SIG-M5 treated with dmso at 0.1 percent for 504 hours (cell line): Measurements from ENCODE around the gene ANKRD29.

ENCODE experiments used
- DNase-seq: peaks from one replicate; lab custom pipeline; 2025; ENCODE audit not compliant: unreplicated experiment; lab: John Stamatoyannopoulos, UW

Gene ANKRD29

DNA sequence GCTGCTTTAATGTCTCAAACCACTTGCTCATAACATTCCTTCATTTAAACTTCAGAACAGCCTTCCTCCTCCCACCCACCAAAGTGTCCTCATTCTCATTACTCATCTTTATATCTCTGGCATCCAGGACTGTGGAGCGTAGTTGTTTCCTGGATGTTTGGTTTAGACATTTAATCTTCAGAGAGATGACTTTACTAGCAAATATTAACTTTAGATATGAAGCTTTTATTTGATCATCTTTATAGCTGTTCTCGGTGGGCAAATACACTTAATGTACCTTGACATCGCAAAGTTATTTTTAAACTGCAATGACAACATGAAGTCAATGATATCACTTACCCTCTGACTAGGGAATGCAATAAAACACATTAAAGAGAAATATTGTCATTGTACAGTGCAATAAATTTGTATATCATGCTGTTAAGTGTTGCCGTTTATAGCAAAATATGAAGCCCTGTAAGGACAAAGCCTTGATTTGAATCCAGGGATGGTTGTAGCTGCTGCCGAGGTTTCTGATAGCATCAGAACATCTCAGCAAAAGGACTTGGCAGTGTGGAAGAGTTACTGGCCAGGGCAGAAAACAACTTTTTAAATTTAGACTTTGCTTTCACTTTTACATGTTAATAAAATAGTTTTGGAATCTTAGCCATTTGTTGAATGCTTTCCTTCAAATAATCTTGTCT lies 21.9 kb upstream of the ANKRD29 start:
- DNase-seq, result no peak

DNA sequence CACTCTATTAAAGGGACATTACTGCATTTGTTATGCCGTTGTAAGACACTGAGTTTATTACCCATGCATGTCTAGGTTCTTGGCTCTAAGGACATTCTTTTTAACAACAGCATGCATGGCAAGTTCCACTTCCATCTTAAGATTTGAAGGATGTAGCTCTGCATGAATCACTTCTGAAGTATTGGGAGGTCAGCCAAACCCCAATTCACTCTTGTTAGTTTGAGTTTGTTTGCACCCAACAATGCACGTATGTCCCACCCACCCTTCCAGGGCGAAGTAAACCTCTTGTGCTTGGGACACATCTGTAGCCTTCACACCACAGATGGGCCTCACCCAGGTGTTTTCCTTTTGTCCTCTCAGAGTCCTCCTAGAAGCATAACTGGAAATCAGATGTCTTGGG lies 21.0 kb upstream of the ANKRD29 start:
- no peak for DNase-seq

DNA sequence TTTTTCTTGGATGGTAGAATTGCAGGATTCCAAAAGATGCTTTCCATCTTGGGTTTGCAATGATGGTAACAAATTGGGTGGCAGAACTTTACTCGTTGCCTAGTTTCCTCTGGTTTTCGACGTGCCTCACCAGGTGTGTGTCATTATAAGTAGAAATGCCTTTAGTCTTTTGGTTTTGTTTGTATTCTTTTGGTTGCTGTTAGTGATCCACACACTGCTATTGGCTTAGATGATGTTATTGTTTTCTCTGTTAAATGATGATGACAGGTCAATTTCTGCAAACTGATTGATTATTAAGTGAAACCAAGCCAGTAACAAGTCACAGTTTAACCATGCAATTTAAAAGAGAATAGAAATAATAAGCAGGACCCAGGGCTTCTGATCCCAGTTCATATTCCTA lies 20.4 kb upstream of the ANKRD29 start:
- no peak for DNase-seq

DNA sequence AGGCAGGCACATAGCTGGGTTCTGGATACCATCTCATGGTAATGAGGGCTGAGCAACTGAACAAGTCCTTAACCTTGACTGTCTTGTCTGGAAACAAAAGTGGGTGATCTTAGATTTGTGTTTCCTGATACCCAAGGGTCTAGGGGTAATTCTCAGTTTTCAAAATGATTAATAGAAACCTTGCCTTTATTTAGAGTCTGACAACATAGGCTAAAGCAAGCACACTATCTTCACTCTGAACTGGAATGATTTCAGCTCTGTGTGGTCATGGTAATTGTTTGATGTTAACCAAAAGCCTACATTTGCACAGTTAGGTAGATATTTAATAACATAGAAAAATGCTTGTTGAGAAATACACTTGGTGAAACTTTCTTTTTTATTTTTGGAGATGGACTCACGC lies 19.8 kb upstream of the ANKRD29 start:
- DNase-seq, result no peak

DNA sequence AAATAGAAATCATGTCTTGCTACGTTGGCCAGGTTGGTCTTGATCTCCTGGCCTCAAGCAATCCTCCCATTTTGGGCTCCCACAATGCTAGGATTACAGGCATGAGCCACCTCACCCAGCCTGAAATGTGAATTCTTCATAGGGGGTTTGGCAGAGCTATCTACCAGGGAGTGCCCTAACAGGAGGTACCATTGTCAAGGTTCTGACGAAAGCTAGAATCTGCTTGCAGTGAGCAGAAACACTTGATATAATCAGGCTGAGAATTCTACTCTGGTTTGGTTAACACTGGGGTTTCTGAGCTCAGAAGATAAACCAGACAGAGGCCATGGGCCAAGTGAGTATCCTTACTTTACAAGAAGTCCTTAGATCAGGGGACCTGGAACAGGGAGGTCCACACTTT lies 19.3 kb upstream of the ANKRD29 start:
- no peak for DNase-seq

DNA sequence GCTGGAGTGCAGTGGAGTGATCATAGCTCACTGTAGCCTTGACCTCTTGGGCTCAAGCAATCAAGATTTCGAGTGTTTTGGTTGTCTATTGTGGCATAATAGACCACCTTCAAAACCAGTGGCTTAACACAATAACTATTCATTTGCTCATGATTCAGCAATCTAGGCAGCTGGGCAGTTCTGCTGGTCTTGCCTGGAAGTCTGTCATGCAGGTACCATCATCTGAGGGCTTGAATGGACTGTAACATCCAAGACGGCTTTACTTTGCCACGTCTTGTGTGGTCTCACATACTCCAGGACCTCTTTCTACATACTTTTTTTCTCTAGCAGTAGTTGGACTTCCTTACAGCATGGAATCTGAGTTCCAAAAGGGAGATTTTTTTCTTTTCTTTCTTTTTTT lies 13.2 kb upstream of the ANKRD29 start:
- DNase-seq, result no peak

DNA sequence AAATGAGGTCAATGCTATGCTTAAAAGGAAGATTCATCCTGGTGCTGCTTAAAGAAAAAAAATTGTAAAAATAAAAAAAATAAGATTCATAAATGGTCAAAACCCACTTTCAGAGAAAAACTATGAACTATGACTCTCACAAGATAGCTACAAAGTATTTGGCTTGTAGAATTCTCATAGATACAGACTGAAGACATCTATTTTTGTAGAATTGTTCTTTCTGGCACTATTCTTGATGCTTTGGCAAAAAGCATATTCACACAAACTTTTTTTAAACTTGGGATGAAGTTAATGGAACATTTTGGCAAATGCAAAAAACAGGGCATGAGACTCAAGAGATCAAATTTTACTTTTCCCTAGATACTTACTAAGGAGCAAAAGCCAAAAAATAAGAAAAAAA lies 12.5 kb upstream of the ANKRD29 start:
- DNase-seq, result no peak

DNA sequence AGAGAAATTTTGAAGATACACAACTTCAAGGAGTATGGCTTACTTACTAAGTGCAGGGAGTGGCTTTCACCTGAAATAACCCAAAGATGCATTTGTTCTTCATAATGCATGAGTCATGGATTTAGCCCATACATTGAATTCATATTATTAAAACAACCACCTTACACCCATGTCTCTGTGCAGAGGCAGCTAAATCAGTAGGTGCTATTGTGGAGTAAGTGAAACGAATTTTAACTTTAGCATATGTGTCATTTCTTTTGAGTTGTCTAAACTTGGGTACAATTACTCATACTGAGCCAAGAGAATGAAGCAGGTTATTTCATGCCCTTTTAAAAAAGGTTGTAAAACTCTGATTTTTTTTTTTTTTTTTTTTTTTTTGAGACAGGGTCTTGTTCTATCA lies 11.0 kb upstream of the ANKRD29 start:
- DNase-seq, result no peak

DNA sequence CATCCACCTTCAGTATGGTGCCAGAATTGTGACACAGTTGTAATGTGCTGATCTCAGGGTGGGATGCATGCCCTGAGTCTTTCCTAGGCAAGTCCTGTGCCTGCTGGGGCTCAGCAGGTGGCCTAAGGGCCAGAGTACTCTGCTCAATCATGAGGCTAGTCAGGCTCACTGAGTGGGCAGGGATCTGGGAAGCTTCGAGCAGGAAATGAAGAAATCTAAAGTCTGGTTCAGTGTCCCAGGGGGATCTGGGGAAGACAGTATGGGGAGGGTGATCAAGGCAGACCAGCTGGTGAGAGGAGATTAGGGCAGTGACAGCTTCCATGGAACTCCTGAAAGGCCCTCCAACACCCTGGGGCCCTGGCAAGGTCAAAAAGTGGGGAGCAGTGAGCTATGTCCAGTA lies 8.9 kb upstream of the ANKRD29 start:
- no peak for DNase-seq

DNA sequence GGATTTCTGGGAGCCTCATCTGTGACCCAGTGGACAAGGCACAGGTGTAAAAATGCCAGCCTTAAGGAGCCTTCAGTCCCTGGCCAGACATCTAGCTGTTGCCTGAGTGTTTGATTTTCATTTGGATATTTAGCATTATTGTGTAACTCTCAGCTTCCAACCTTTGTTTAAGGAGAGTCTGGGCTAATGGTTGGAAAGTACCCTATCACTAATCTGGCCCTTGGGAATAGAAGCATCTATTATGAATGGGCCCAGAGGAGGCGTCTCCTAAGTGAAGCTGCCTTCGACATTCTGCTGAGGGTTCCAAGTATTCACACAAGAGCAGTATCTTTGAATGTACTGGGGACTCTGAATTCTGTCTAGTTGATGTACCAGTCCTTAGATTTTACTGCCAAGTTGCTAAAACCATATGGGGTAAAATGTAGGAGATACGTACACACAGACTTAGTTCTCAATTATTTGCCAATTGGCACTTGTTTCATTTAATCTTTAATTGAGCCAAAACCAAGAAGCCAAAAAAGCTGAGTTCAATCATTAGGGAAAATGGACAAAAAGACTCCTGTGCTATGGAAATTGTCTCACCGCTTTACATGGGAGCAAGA lies 7.2 kb upstream of the ANKRD29 start:
- DNase-seq, result no peak

DNA sequence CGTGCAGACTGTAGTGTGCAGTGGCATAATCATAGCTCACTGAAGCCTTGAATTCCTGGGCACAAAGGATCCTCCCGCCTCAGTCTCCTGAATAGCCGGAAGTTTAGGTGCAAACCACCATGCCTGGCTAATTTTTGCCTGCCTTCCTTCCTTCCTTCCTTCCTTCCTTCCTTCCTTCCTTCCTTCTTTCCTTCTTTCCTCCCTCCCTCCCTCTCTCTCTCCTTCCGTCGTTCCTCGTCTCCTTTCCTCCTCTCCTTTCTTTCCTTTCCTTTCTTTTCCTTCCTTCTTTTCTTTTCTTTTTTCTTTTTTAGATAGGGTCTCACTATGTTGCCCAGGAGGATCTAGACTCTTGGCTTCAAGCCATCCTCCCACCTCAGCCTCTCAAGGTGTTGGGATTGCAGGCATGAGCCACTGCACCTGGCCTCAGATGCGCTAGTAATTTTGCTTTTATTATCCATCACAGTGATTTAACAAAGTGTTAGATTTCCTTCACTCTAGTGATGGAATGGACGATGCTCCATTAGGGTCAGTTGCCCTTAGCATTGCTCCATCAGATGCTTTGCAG lies 6.6 kb upstream of the ANKRD29 start:
- DNase-seq, result no peak

DNA sequence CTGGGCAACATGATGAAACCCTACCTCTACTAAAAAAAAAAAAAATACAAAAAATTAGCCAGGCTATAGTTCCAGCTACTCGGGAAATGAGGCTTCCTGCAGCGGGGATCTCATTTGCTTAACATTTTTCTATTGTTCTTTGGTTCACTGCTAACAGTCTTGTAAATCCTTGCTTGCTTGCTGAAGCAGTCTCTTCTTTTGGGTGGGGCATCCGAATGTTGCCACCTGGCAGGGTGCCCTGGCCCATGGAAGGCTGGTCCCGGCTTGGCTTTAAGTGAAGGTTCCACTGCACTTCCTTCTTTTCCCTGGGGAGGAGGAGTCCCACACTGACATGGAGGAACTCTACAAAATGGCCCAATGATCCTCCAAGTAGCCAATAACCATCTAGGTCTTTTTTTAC lies 6.0 kb upstream of the ANKRD29 start:
- no peak for DNase-seq

DNA sequence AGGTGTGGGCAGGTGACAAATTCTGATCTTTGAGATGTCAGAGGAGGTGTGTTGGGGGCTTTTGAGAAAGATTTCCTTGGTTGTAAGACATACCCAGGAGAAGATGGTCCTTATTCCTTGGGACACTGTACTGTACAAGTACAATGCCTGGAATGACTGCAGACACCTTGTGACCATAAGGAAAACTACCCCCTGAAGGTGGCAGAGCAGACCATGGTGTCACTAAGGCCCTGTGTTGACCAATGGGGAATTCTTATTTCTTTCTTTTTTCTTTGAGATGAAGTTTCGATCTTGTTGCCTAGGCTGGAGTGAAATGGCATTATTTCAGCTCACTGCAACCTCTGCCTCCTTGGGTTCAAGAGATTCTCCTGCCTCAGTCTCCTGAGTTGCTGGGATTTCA lies 4.4 kb upstream of the ANKRD29 start:
- DNase-seq, result no peak

DNA sequence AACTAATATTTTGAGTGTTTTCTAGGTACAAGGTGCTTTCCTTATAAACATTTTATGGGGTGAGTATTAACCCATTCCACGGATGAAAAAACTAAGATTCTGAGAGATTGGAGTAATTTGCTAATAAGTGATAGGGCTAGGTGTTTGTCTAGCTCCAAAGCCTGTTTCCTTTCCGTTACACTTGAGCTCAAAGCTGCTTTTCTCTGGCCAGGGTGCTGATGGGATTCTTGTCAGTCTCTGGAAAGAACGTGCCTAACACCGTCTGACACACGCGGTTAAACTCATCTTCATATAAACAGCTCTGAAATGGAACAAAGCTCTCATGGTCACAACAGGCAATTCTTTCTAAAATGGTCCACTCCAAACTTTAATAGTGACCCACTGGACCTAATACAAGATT lies 2.0 kb upstream of the ANKRD29 start:
- DNase-seq, result no peak

DNA sequence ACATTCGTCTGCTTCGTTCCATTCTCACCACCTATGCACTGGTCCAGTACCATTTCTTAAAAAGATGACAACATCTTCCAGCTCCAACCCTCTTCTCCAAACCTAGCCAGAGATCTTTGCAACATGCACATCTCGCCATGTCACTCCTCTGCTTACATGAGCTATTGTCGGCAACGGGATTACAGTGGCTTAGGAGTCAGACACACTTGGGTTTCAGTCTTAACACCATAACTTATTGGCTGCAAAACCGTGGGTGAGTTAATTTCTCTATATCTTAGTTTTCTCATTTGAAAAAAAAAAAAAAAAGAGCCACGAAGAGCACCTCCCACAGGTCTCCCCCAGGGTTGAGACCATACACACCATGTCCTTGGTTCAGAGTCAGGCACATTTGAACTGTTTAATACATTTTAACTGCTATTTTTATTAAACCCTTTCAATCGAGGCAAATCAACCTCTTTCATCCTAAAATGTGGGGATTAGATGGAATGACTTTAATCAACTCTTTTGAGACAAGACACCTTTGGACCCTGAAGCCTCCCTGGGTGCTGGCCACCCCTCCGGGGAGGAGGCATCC lies 889 bp downstream of the ANKRD29 start:
- DNase-seq, result no peak

DNA sequence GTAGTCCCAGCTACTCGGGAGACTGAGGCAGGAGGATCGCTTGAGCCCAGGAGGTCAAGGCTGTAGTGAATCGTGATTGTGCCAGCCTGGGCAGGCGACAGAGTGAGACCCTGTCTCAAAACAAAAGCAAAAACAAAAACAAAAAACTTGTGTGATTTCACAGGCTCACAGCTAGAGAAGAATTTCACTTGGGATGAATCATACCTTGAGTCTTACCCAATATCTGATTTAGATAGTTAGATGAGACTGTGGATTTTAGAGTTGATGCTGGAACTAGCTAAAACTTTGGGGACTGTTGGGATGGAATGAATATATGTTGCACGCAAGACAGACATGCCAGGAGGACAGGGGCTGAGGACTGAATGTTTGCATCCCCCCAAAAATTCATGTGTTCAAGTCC lies 4.4 kb downstream of the ANKRD29 start:
- DNase-seq, result no peak

DNA sequence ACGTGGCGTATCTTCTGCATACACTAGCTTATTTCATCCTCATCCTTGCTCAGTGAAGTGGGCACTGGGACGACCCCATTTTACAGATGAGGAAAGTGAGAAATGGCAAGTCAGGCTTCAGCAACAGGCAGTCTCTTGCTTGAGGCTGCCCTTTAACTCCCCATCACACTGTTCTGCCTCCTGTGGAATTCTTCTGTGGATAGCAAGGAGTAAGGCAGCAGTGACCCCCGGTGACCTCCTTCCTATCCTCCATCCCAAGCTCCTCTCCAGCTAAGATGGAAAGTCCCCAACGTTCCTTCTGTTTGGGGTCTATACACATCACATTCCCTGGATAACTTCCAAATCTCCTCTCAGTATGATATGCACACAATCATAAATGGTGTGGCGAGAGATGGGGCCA lies 10.5 kb downstream of the ANKRD29 start:
- DNase-seq, result no peak

DNA sequence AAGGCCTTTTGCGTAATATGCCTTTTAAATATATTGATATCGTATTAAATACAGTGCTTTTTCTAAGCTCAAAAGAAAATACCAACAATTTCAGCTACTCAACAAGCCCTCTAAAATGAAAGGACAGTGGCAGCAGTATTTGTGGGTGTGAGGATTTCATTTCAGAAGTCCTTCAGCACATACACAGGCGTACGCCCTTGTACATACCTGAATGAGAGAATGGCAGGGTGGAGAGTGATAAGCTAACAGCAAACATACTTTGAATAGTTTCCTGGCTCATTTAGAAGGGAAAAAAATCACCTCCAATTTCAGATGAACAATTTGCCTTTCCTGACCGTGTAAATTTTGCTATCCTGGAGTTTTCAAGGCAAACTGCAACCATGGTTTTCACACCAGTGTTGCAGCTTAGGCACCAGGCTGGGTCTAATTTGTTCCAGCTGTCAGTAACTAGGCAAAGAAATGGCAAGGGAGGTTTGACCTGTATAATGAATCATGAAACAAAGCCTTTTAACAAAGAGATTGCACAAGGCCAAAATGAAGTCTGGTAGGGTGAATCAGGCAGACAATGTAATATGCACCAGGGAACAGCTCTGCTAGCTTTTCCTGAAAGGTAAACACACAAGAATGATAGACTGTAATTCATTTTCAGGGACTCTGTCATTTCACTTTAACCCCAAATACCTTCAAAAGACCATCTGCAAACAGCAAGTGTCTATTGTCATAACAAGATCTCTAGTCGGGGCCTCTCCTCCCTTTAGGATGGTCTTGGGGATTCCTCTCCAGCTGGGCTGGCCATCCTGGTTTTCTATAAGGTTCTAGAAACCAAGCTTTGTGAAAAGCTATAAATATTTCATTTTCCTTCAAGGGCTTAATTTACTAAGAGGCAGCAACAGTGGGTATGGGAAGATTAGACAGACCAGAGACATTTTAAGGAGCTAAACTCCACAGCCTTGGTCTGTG lies 11.5 kb downstream of the ANKRD29 start:
- DNase-seq, result no peak

DNA sequence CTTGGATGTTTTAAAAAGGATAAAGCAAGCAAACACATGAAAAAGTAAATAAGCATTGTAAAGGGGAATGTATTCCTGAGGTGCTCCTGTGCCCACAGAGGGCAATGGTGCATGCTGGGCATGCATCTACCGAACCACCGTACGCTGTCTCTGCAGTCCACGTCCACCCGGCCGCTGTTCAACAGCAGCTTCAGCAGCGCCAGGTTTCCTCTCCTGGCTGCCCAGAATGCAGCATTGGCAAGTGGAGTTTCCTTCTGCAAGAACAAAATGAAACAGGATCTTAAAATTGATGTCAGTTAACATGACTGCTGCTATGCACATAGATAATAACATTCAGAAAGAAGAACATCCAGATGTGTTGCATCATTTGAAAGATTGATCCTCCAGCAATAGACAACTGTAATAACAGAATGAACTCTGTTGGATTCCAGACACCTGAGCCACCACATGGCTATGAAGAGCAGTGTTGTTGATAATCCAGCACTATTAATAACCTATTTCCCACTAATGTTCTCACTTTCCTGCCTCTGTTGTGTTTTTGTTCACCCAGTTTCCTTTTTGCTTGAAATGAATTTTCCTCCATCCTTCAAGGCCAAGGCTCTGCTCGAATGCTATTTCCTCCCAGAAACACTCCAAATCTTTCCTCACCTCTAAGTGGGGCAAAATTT lies 13.6 kb downstream of the ANKRD29 start:
- DNase-seq, result no peak

DNA sequence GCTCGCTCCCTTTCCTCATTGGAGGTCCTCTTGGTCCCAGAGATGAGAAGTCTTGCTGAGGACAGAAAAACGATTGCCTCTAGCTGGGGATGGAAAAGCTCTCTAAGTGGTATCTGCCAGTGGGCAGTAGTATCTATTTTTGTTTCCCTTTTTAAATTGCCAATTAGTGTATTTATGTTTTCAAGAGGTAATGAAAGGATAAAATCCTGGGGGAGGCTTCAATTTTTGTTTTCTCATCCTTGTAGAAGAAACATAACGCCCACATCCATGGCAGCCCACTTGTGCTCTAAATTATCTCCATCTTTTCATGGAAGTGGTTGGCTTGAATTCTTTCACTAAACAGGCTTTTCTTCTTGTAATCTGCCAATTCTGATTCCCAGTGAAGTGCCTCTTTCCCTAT lies 14.3 kb downstream of the ANKRD29 start:
- DNase-seq, result no peak

DNA sequence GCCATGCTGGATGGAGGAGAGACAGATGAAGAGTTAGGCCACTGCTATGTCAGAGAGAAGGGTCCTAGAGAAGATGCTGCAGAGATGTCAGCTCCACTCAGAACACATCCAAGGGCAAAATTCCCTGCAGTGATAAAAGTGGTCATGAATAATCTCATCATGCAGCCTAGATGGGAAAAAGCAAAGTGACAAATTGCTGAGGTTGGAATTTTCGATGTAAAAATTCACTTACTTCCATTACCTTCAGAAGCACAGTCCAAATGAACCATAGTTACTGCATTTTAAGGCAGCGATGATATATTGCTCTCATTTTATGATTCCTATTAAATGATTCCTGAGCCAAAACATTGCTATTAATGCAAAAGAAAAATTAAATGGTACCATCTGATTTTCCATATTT lies 16.4 kb downstream of the ANKRD29 start:
- no peak for DNase-seq
